HepG2 (cell line): ENCODE data around the gene ENTPD7. TPM values are rescaled to one million over a fixed set of nuclear protein-coding genes. Genes with fewer than 3 reads are reported as not detected.

Source experiments
- CHD4 ChIP-seq: fragments of 200-600 bp; sonication (generic); IDR thresholded peaks from 2 replicates; pipeline ENCODE4 v1.7.0; 2017; ENCODE audit warnings: mild to moderate bottlenecking, low read length, borderline replicate concordance
- FOXJ3 ChIP-seq: sonication (generic); formaldehyde crosslinking; IDR thresholded peaks from 2 replicates; pipeline ENCODE4 v1.4.0; 2020; ENCODE audit warnings: missing genetic modification reagents, mild to moderate bottlenecking, borderline replicate concordance
- GATA4 ChIP-seq: sonication (generic); IDR thresholded peaks from 2 replicates; pipeline ENCODE4 v1.6.1; 2016; ENCODE audit warnings: antibody characterized with exemption, low read depth, borderline replicate concordance
- HDAC6 ChIP-seq: fragments of 200-600 bp; sonication (generic); IDR thresholded peaks from 2 replicates; pipeline ENCODE4 v1.7.0; 2017; ENCODE audit warnings: mild to moderate bottlenecking, antibody characterized with exemption, low read length, low read depth
- HOXA3 ChIP-seq: sonication (generic); formaldehyde crosslinking; IDR thresholded peaks from 2 replicates; pipeline ENCODE4 v1.5.0; 2020; ENCODE audit warnings: missing genetic modification reagents
- KDM2A ChIP-seq: sonication (generic); formaldehyde crosslinking; IDR thresholded peaks from 2 replicates; pipeline ENCODE4 v1.4.0; 2020; ENCODE audit warnings: low read depth, missing genetic modification reagents, borderline replicate concordance
- MAZ ChIP-seq, 2 experiments: sonication (generic) in 1 of 2; formaldehyde crosslinking in 1 of 2; IDR thresholded peaks; 2 replicates each; pipeline versions ENCODE4 v1.5.0 to v1.6.1; 2012 to 2020; ENCODE audit warnings: low read depth in 2 of 2, mild to moderate bottlenecking in 2 of 2, borderline replicate concordance in 1 of 2, improper control_type of control experiment in 1 of 2, low read length in 1 of 2, missing genetic modification reagents in 1 of 2, moderate library complexity in 1 of 2
- NCOR1 ChIP-seq: fragments of 200-600 bp; sonication (generic); IDR thresholded peaks from 2 replicates; pipeline ENCODE4 v1.7.0; 2017; ENCODE audit warnings: antibody characterized with exemption, low read length, borderline replicate concordance
- PHF21A ChIP-seq: sonication (generic); formaldehyde crosslinking; IDR thresholded peaks from 2 replicates; pipeline ENCODE4 v1.5.0; 2020; ENCODE audit warnings: mild to moderate bottlenecking, missing genetic modification reagents
- PITX1 ChIP-seq: sonication (generic); formaldehyde crosslinking; IDR thresholded peaks from 2 replicates; pipeline ENCODE4 v1.5.1; 2020; ENCODE audit warnings: mild to moderate bottlenecking, missing genetic modification reagents
- PRDM4 ChIP-seq: sonication (generic); formaldehyde crosslinking; IDR thresholded peaks from 2 replicates; pipeline ENCODE4 v1.9.0; 2021; ENCODE audit warnings: missing genetic modification reagents, borderline replicate concordance
- TOE1 ChIP-seq: sonication (generic); formaldehyde crosslinking; IDR thresholded peaks from 2 replicates; pipeline ENCODE4 v1.4.0; 2020; ENCODE audit warnings: mild to moderate bottlenecking, missing genetic modification reagents
- ZBTB40 ChIP-seq, 2 experiments: fragments of 450-650 bp in 1 of 2; sonication (generic) in 1 of 2; formaldehyde crosslinking in 1 of 2; IDR thresholded peaks; 2 replicates each; pipeline versions ENCODE4 v1.6.1 to v1.8.0; 2016 to 2022; ENCODE audit warnings: antibody characterized with exemption in 1 of 2, mild to moderate bottlenecking in 1 of 2, missing genetic modification reagents in 1 of 2
- ZNF766 ChIP-seq: sonication (generic); formaldehyde crosslinking; IDR thresholded peaks from 2 replicates; pipeline ENCODE4 v1.5.0; 2020; ENCODE audit warnings: missing genetic modification reagents, borderline replicate concordance
- ZNF788 ChIP-seq: sonication (generic); formaldehyde crosslinking; IDR thresholded peaks from 2 replicates; pipeline ENCODE4 v1.5.0; 2020; ENCODE audit warnings: mild to moderate bottlenecking, missing genetic modification reagents, borderline replicate concordance
- polyA plus RNA-seq, 8 experiments: library from polyadenylated mRNA; depleted of rRNA in 3 of 8; stranded (reverse) in 7 of 8; unstranded in 1 of 8; fragments of >200 nt; fragmentation: Illumina TruSeq in 4 of 8; extraction: Trizol in 4 of 8; gene quantifications; 2 replicates each; pipeline versions ENCODE4 v1.2.1 to v1.2.3, GENCODE V29; 2011 to 2016; ENCODE audit warnings: low read depth in 4 of 8, missing spikeins in 1 of 8, mixed read lengths in 1 of 8; ENCODE audit not compliant: insufficient read depth in 1 of 8
- total RNA-seq, 5 experiments: library from RNA; depleted of rRNA; stranded (reverse); fragments of >200 nt; fragmentation: Illumina TruSeq; extraction: Trizol; gene quantifications; 2 replicates each; pipeline ENCODE4 v1.2.3, GENCODE V29; 2016; ENCODE audit warnings: low read depth in 1 of 5

ENTPD7 gene
- total and polyA plus RNA-seq, 2 of the 13 experiments (the other 11 are each of a cell fraction or from before 2014, with no cell fraction given) = 7.6 to 36.5 TPM

GRCh38 chr10:99620711-99621453, 38.4 kb upstream of the ENTPD7 start (continued):
- no peak for TF ChIP-seq ZBTB40 (IDR thresholded peaks at IDR 0.05)
- peak; percentile 86 for TF ChIP-seq ZBTB40 (CRISPR knock-in tag; IDR thresholded peaks at IDR 0.05)
- peak; percentile 62; the same call in 1 of the 2 replicates for TF ChIP-seq GATA4
- TF ChIP-seq PHF21A (CRISPR knock-in tag) = peak; percentile 89
- TF ChIP-seq HDAC6 = no peak
- no peak for TF ChIP-seq CHD4
- peak; percentile 90 for TF ChIP-seq ZNF788 (CRISPR knock-in tag)
- no peak for TF ChIP-seq PRDM4
- TF ChIP-seq ZNF766 (CRISPR knock-in tag) = peak; percentile 69; the same call in 1 of the 2 replicates
- peak; percentile 20; the same call in 1 of the 2 replicates for TF ChIP-seq NCOR1
- TF ChIP-seq PITX1 (CRISPR knock-in tag) = peak; percentile 55
- no peak; the same call in 1 of the 2 replicates for TF ChIP-seq FOXJ3 (CRISPR knock-in tag)
- peak; percentile 34; the same call in 1 of the 2 replicates for TF ChIP-seq MAZ (IDR thresholded peaks at IDR 0.05; ENCODE audit: borderline replicate concordance, low read depth, low read length)
- peak; percentile 70 for TF ChIP-seq MAZ (CRISPR knock-in tag; IDR thresholded peaks at IDR 0.05; ENCODE audit: low read depth)
- peak; percentile 87 for TF ChIP-seq KDM2A (CRISPR knock-in tag)
- TF ChIP-seq HOXA3 (CRISPR knock-in tag) = peak; percentile 84; the same call in 1 of the 2 replicates
- no peak for TF ChIP-seq TOE1 (CRISPR knock-in tag)
